ENCODE data around the gene PRKCA.

DNA sequence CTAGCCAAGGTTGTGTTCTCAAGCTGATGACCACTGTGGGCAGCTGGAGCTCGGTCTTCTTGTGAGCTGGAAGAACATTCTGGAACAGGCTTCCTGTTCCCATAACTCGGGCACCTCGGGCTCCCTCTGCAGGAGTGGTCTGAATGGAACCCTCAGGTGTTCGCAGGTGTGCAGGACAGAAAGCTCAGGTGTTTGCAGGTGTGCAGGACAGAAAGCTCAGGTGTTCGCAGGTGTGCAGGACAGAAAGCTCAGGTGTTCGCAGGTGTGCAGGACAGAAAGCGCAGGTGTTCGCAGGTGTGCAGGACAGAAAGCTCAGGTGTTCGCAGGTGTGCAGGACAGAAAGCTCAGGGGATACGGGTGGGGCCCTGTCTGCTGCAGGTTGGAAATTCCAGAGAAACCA lies 423.5 kb downstream of the PRKCA start:
- TF ChIP-seq POLR2A (IDR thresholded peaks at IDR 0.05; ENCODE audit: low read length) (no peak), GATA1 (IDR thresholded peaks at IDR 0.05; ENCODE audit: low read depth, low read length) (no peak)

Data from erythroblast (primary cell).